Measurements from ENCODE around the gene SSH2. TPM values are rescaled to one million over a fixed set of nuclear protein-coding genes. Genes with fewer than 3 reads are reported as not detected.

Gene SSH2
- total RNA-seq, 1 donor from 2014 or later = 21.9 TPM

- peak; percentile 54 for TF ChIP-seq CTCF (IDR thresholded peaks at IDR 0.05)
- Mint-ChIP-seq H3K4me3 (ENCODE audit: unreplicated experiment) (no peak overlapping the region), H3K27ac (ENCODE audit: unreplicated experiment) (no peak overlapping the region), H3K27me3 (ENCODE audit: unreplicated experiment) (no peaks in the 10 kb centered on the region), H3K4me1 (ENCODE audit: unreplicated experiment) (peaks cover 15% of the 10 kb centered on the region), H3K9me3 (ENCODE audit: unreplicated experiment) (no peaks in the 10 kb centered on the region), H3K36me3 (ENCODE audit: unreplicated experiment) (peaks cover 2% of the 10 kb centered on the region)
- DNase-seq (ENCODE audit: extremely low spot score, unreplicated experiment) = no peak
Observed at GRCh38 chr17:29613352-29613837, 316.6 kb downstream of the SSH2 start.

- TF ChIP-seq CTCF (IDR thresholded peaks at IDR 0.05) = no peak
- no peak overlapping the region for H3K4me3 Mint-ChIP-seq (ENCODE audit: unreplicated experiment)
- H3K27ac Mint-ChIP-seq (ENCODE audit: unreplicated experiment) = no peak overlapping the region
- H3K9me3 Mint-ChIP-seq (ENCODE audit: unreplicated experiment) = no peaks in the 10 kb centered on the region
- peaks cover 15% of the 10 kb centered on the region for H3K4me1 Mint-ChIP-seq (ENCODE audit: unreplicated experiment)
- H3K27me3 Mint-ChIP-seq (ENCODE audit: unreplicated experiment) = no peaks in the 10 kb centered on the region
- H3K36me3 Mint-ChIP-seq (ENCODE audit: unreplicated experiment) = peaks cover 2% of the 10 kb centered on the region
- no peak for DNase-seq (ENCODE audit: extremely low spot score, unreplicated experiment)
Observed at GRCh38 chr17:29612404-29613280, 317.4 kb downstream of the SSH2 start.

- no peak for DNase-seq (ENCODE audit: extremely low spot score, unreplicated experiment)
- TF ChIP-seq CTCF (IDR thresholded peaks at IDR 0.05) = no peak
- no peak overlapping the region for H3K27ac Mint-ChIP-seq (ENCODE audit: unreplicated experiment)
- H3K4me3 Mint-ChIP-seq (ENCODE audit: unreplicated experiment) = no peak overlapping the region
- H3K9me3 Mint-ChIP-seq (ENCODE audit: unreplicated experiment) = no peaks in the 10 kb centered on the region
- peaks cover 2% of the 10 kb centered on the region for H3K36me3 Mint-ChIP-seq (ENCODE audit: unreplicated experiment)
- H3K4me1 Mint-ChIP-seq (ENCODE audit: unreplicated experiment) = peaks cover 14% of the 10 kb centered on the region
- no peaks in the 10 kb centered on the region for H3K27me3 Mint-ChIP-seq (ENCODE audit: unreplicated experiment)
Observed at GRCh38 chr17:29612094-29612403, 318.0 kb downstream of the SSH2 start.

- H3K9me3 Mint-ChIP-seq (ENCODE audit: unreplicated experiment) = no peaks in the 10 kb centered on the region
- TF ChIP-seq CTCF (IDR thresholded peaks at IDR 0.05) = no peak
- peaks cover 2% of the 10 kb centered on the region for H3K36me3 Mint-ChIP-seq (ENCODE audit: unreplicated experiment)
- no peak for DNase-seq (ENCODE audit: extremely low spot score, unreplicated experiment)
- H3K4me1 Mint-ChIP-seq (ENCODE audit: unreplicated experiment) = peaks cover 11% of the 10 kb centered on the region
- no peak overlapping the region for H3K4me3 Mint-ChIP-seq (ENCODE audit: unreplicated experiment)
- H3K27ac Mint-ChIP-seq (ENCODE audit: unreplicated experiment) = no peak overlapping the region
- H3K27me3 Mint-ChIP-seq (ENCODE audit: unreplicated experiment) = no peaks in the 10 kb centered on the region
Observed at GRCh38 chr17:29611351-29612093, 318.5 kb downstream of the SSH2 start.

- DNase-seq (ENCODE audit: extremely low spot score, unreplicated experiment) = no peak
- Mint-ChIP-seq H3K9me3 (ENCODE audit: unreplicated experiment) (no peaks in the 10 kb centered on the region), H3K36me3 (ENCODE audit: unreplicated experiment) (peaks cover 2% of the 10 kb centered on the region), H3K27ac (ENCODE audit: unreplicated experiment) (no peak overlapping the region), H3K27me3 (ENCODE audit: unreplicated experiment) (no peaks in the 10 kb centered on the region), H3K4me3 (ENCODE audit: unreplicated experiment) (no peak overlapping the region), H3K4me1 (ENCODE audit: unreplicated experiment) (peaks cover 3% of the 10 kb centered on the region)
- no peak for TF ChIP-seq CTCF (IDR thresholded peaks at IDR 0.05)
Observed at GRCh38 chr17:29610395-29610794, 319.6 kb downstream of the SSH2 start.

Measured in osteocyte (in vitro differentiated cells).